ENCODE measurements around the gene NPPB.

The NPPB gene

DNA sequence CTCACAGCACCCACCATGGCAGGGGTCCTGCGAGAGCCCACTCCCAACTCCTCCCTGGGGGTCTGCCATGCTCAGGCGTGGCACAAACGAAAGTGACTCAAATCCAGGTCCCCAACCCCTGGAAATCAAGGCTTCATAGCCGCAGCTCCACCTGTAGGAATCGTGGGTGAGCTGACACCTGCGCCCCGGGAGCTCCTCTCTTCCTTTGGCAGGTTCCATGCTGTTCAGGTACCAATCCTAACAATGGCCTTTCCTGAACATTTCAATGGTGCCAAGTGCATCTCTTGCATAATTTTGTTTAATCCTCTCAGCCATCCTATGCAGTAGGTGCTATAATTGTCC is 28.9 kb upstream of the NPPB start:
- TF ChIP-seq, protein P1, sequence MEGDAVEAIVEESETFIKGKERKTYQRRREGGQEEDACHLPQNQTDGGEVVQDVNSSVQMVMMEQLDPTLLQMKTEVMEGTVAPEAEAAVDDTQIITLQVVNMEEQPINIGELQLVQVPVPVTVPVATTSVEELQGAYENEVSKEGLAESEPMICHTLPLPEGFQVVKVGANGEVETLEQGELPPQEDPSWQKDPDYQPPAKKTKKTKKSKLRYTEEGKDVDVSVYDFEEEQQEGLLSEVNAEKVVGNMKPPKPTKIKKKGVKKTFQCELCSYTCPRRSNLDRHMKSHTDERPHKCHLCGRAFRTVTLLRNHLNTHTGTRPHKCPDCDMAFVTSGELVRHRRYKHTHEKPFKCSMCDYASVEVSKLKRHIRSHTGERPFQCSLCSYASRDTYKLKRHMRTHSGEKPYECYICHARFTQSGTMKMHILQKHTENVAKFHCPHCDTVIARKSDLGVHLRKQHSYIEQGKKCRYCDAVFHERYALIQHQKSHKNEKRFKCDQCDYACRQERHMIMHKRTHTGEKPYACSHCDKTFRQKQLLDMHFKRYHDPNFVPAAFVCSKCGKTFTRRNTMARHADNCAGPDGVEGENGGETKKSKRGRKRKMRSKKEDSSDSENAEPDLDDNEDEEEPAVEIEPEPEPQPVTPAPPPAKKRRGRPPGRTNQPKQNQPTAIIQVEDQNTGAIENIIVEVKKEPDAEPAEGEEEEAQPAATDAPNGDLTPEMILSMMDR (IDR thresholded peaks at IDR 0.05; ENCODE audit: extremely low read depth, missing control alignments), result no peak
- DNase-seq (ENCODE audit: low spot score), result no peak

DNA sequence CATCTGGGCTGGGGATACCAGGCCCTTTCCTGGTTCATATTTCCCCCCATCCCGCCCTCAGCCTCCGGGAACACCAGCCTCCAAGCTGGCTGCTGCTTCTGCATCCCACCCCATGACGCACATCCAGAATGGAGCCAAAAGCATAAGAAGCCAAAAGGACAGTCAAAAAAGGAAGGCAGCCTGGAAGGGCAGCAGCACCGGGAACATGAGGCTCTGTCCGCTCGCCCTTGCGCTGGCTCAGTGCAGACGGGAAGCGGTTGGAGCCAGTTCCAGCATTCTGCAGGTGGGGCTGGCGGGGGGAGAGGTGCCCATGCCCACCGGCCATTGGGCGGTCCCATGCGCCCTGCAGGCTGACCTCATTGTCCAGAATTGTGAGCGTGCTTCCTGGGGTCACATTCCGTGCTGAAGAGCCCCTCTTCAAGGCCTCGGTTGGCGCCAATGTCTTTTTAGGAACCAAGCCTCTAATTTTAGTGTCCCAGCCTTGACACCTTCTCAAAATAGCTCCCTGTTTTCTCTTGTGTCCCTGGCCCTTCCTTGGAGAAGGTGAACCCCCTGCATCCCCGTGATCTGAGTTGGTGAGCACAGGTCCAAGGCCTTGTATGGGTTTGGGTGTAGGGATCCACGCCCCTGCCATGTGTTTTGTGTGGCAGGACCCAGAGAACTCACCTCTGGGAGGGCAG is 28.4 kb upstream of the NPPB start:
- DNase-seq (ENCODE audit: low spot score), result no peak
- TF ChIP-seq, protein P1 (IDR thresholded peaks at IDR 0.05; ENCODE audit: extremely low read depth, missing control alignments), result no peak

DNA sequence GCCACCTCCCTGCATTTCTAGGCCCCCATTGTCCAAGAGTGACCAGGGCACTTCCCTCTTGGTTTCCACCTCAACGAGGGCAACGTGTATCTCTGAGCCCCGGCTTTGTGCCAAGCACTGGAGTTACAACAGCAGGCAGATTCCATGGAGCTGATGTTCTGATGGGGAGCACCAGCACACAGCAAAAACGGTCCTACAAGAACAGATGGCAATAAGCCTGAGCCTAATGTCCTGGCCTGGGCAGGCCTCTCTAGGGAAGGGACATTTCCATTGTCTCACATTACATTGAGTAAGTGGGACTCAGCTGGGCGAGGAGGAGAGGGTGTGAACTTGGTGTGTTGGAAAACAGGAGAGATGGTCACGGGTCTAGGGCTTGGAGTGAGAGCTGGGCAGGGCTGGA is 27.2 kb upstream of the NPPB start:
- no peak for DNase-seq (ENCODE audit: low spot score)
- TF ChIP-seq, protein P1 (IDR thresholded peaks at IDR 0.05; ENCODE audit: extremely low read depth, missing control alignments), result no peak

DNA sequence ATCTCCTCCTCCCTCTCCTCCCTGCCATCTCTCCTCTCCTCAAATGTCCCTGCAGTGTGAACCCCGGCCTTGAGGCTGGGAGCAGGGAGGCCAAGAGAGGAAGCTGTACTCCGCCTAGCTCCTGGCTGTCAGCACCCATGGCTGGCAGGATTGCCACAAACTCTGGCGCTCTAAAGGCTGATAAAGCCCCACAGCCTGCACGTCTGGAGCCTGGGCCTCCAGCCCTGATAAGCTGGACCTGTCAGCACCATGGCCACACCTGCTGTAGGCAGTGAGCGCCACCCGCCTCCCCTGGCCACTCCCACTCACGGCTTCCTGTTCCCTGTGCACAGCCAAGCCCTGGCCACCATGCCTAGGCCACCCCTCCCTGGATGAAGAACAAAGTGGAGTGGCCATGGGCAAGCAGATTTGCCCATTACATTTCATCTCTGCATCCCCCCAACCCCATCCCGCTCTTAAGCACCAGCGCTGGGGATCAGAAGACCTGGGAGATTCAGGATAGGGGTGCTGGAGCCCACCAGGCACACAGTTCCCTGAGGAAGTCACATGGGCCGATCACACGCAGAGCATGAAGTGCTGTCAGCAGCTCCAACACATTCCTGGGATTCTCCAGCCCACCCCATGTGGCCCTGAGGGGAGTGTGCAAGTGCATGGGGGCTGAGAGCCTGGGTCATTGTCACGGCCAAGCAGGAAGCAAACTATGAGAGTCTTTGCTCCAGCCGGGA is 24.2 kb upstream of the NPPB start:
- DNase-seq (ENCODE audit: low spot score), result no peak
- TF ChIP-seq, protein P1 (IDR thresholded peaks at IDR 0.05; ENCODE audit: extremely low read depth, missing control alignments), result no peak

DNA sequence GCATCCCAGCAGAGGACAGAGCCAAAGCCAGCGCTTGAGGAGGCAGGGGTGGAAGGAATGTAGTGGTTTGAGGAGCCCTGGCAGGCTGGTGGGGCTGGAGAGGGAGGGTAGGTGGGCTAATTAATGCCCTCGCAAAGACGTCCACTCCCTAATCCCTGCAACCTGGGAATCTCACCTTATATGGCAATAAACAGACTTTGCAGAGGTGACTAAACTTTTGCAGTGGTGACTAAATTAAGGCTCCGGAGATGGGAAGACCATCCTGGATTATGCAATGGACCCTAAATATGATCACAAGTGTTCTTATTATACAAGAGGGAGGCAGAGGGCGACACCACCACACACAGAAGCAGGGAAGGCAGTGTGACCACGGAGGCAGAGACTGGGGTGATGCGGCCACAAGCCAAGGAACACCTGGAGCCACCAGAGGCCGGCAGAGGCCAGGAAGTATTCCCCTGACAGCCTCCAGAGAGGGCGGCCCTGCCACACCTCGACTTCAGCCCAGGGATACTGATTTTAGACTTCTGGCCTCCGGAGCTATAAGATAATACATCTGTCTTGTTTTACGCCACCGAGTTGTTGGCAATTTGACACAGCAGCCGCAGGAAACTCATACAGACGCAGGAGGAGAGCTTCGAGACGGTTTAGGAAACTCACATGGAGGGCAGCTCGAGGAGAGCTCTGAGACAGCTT is 23.1 kb upstream of the NPPB start:
- TF ChIP-seq, protein P1 (IDR thresholded peaks at IDR 0.05; ENCODE audit: extremely low read depth, missing control alignments), result no peak
- DNase-seq (ENCODE audit: low spot score), result no peak

GRCh38 chr1:11880911-11881748 is 22.4 kb upstream of the NPPB start:
- TF ChIP-seq, protein P1 (IDR thresholded peaks at IDR 0.05; ENCODE audit: extremely low read depth, missing control alignments), result no peak
- no peak for DNase-seq (ENCODE audit: low spot score)

All from GM20000 (cell line).